Measurements from ENCODE around the gene C17orf58. TPM values are rescaled to one million over a fixed set of nuclear protein-coding genes. Genes with fewer than 3 reads are reported as not detected.

Gene C17orf58
- total and polyA plus RNA-seq, 12 donors, result 3.1 to 10.0 (median 5.2) TPM

DNA sequence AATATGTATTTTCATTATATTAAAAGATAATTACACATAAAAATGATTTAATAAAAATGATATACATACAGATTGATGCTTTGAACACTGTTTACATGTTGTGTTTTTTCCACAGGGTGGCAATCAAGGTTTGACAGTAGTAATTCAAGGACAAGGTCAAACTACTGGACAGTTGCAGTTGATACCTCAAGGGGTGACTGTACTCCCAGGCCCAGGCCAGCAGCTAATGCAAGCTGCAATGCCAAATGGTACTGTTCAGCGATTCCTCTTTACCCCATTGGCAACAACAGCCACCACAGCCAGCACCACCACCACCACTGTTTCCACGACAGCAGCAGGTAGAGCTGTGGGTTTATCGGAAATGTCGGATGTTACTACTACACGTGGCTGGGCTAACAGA lies 52.2 kb downstream of the C17orf58 start:
- H3K27ac ChIP-seq, result no peak overlapping the region
- peaks cover 3 to 100% (median 73%) of the 10 kb centered on the region in 9 donors for H3K36me3 ChIP-seq
- ATAC-seq, result peak in 1 of 8 donors; percentile 53
- TF ChIP-seq, protein P1, sequence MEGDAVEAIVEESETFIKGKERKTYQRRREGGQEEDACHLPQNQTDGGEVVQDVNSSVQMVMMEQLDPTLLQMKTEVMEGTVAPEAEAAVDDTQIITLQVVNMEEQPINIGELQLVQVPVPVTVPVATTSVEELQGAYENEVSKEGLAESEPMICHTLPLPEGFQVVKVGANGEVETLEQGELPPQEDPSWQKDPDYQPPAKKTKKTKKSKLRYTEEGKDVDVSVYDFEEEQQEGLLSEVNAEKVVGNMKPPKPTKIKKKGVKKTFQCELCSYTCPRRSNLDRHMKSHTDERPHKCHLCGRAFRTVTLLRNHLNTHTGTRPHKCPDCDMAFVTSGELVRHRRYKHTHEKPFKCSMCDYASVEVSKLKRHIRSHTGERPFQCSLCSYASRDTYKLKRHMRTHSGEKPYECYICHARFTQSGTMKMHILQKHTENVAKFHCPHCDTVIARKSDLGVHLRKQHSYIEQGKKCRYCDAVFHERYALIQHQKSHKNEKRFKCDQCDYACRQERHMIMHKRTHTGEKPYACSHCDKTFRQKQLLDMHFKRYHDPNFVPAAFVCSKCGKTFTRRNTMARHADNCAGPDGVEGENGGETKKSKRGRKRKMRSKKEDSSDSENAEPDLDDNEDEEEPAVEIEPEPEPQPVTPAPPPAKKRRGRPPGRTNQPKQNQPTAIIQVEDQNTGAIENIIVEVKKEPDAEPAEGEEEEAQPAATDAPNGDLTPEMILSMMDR (IDR thresholded peaks at IDR 0.05), result no peak
- 88 to 91% methylated on average over 5 of the region's 5 CpGs for WGBS, 2 donors
- no peak overlapping the region for H3K4me3 ChIP-seq
- intact Hi-C loops (cut with DNase I), result loop anchor here in 1 of 10 donors (10.0 kb wide), 1 partner anchor 209 kb away; no protein-coding TSS in a partner anchor
- no peak for DNase-seq
- no peaks in the 10 kb centered on the region for H3K9me3 ChIP-seq
- no peaks in the 10 kb centered on the region for H3K4me1 ChIP-seq
- no peaks in the 10 kb centered on the region for H3K27me3 ChIP-seq

DNA sequence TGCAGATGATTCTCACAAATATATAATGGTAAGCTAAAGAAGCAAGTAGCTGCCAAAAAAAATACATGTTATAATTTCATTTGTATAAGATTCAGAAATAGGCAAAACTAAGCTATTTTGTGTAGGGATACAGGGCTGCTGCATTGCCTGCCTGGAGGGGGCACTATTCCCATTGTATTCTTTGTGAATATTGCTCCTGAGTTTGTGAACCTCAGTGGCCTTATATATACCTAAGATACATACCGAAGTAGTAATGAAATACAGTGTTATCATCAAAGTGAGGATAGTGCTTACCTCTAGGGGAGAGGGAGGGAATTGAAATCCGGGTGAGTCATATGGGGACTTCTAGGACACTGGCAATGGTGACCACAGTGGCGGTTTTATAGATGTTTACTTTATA lies 53.5 kb downstream of the C17orf58 start:
- no peak overlapping the region for H3K27ac ChIP-seq
- no peaks in the 10 kb centered on the region for H3K9me3 ChIP-seq
- H3K4me1 ChIP-seq, result no peaks in the 10 kb centered on the region
- WGBS, 2 donors, result 87 to 89% methylated on average over 3 of the region's 3 CpGs
- intact Hi-C loops (cut with DNase I), result loop anchor here in 1 of 10 donors (10.0 kb wide), 1 partner anchor 208 kb away; no protein-coding TSS in a partner anchor
- DNase-seq (no peak), ATAC-seq (no peak)
- no peaks in the 10 kb centered on the region for H3K27me3 ChIP-seq
- no peak overlapping the region for H3K4me3 ChIP-seq
- TF ChIP-seq, protein P1 (IDR thresholded peaks at IDR 0.05), result peak in 8 of 9 donors; percentile 10 to 52 (median 36)
- peaks cover 0 to 100% (median 66%) of the 10 kb centered on the region in 9 donors for H3K36me3 ChIP-seq

Other genes with a start within 250 kb of the C17orf58 start
- 100 to 1,000 TPM in 1 of 10 donors, 10 to 100 TPM in 9; 56.7 to 102 (median 86.6) TPM for gene BPTF, start 171.0 kb downstream of the C17orf58 start, total RNA-seq
- 10 to 100 TPM in 1 of 2 donors, 1 to 10 TPM in 1; 9.2 to 21.7 TPM for gene BPTF, start 171.0 kb downstream of the C17orf58 start, polyA plus RNA-seq
- gene KPNA2, start 39.3 kb upstream of the C17orf58 start, total RNA-seq, result 10 to 100 TPM; 12.6 to 33.3 (median 18.8) TPM
- 10 to 100 TPM in 1 of 2 donors, 1 to 10 TPM in 1; 6.1 to 25.2 TPM for gene KPNA2, start 39.3 kb upstream of the C17orf58 start, polyA plus RNA-seq